Limb (tissue), 2 donors: ENCODE data around the gene IMPG1.
A peak's percentile ranks its signal among the peaks of the same experiment; 100 is the strongest.

Experiments
- DNase-seq, 2 donors: peaks; one replicate each; pipeline ENCODE4 v3.0.0-alpha.2; 2016; ENCODE audit errors: extremely low spot score in 2 of 2

Gene IMPG1

GRCh38 chr6:76072562-76072961, at the start of gene IMPG1:
TSS of gene IMPG1 (minus strand) at chr6:76072662. CDS start at chr6:76072488, 174 bp downstream.
- no peak for DNase-seq

GRCh38 chr6:76120302-76120701, 47.8 kb upstream of the IMPG1 start:
- DNase-seq, result no peak

GRCh38 chr6:76073281-76073680, 819 bp upstream of the IMPG1 start:
- DNase-seq, result no peak

- DNase-seq, result no peak
Measured at GRCh38 chr6:76057469-76057868, 15.0 kb downstream of the IMPG1 start.

- DNase-seq, result no peak
Measured at GRCh38 chr6:76052314-76052713, 20.1 kb downstream of the IMPG1 start.

GRCh38 chr6:76043690-76044089, 28.8 kb downstream of the IMPG1 start:
- DNase-seq, result no peak

- DNase-seq, result no peak
Measured at GRCh38 chr6:76035713-76036112, 36.7 kb downstream of the IMPG1 start.

- DNase-seq, result no peak
Measured at GRCh38 chr6:76026101-76026500, 46.4 kb downstream of the IMPG1 start.

GRCh38 chr6:76014626-76015530, 57.6 kb downstream of the IMPG1 start:
- peak in 1 of 2 donors; percentile 36 for DNase-seq

GRCh38 chr6:76004202-76004601, 68.3 kb downstream of the IMPG1 start:
- DNase-seq, result no peak

- DNase-seq, result no peak
Measured at GRCh38 chr6:76003686-76004085, 68.8 kb downstream of the IMPG1 start.

- DNase-seq, result no peak
Measured at GRCh38 chr6:76003113-76003512, 69.3 kb downstream of the IMPG1 start.

- no peak for DNase-seq
Measured at GRCh38 chr6:76000629-76001028, 71.8 kb downstream of the IMPG1 start.

- DNase-seq, result no peak
Measured at GRCh38 chr6:75997696-75998095, 74.8 kb downstream of the IMPG1 start.

- no peak for DNase-seq
Measured at GRCh38 chr6:75993236-75994162, 79.0 kb downstream of the IMPG1 start.

- DNase-seq, result no peak
Measured at GRCh38 chr6:75991941-75992340, 80.5 kb downstream of the IMPG1 start.

- no peak for DNase-seq
Measured at GRCh38 chr6:75986935-75987334, 85.5 kb downstream of the IMPG1 start.

- no peak for DNase-seq
Measured at GRCh38 chr6:75975904-75976303, 96.6 kb downstream of the IMPG1 start.

- no peak for DNase-seq
Measured at GRCh38 chr6:75970093-75970492, 102.4 kb downstream of the IMPG1 start.

- DNase-seq, result no peak
Measured at GRCh38 chr6:75968143-75968542, 104.3 kb downstream of the IMPG1 start.

- DNase-seq, result no peak
Measured at GRCh38 chr6:75963569-75963968, 108.9 kb downstream of the IMPG1 start.

GRCh38 chr6:75952128-75952527, 120.3 kb downstream of the IMPG1 start:
- no peak for DNase-seq
